Suppressor macrophage treated with lipopolysaccharide for 1 hour (primary cell): Measurements from ENCODE around the gene IDE.

Experiments used
- DNase-seq, 3 donors: peaks; one replicate each; pipeline ENCODE4 v3.0.0-alpha.2; 2020 to 2022

Gene IDE

DNA sequence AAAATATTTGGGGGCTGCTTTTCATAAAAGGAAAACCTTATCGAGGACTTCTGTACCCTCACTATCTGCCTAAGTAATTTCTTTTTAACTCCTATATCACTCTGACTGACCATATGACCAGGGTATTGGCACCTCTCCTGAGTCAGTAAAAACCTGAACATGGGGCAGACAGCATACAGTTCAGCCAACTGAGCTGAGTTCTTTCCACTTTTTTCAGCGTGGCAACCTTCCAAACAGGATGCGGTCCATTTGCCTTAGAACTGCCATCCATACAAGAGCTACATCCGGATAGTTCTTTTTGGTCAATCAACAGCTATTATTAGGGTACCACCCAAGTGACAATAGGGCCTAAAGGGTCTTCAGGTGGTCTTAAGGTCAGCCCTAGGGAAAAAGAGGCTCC, 160.4 kb downstream of the IDE start:
- DNase-seq, result no peak

DNA sequence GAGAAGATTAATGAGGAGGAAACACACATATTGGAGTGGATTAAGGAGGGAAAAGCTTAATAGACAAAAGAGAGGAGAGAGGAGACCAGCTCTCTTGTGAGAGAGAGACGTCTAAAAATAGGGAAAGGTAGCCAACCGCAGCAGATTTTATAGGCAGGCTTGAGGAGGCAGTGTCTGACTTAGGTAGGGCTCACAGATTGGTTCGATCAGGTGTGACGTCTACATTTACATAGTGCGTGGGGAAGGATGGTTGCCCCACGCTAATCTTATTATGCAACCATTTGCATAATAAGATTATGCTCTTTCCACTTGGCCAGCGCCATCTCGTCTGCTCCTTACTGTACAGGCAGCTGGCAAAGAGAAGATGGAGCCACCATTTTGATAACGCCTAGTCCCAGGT, 160.9 kb downstream of the IDE start:
- DNase-seq, result no peak

DNA sequence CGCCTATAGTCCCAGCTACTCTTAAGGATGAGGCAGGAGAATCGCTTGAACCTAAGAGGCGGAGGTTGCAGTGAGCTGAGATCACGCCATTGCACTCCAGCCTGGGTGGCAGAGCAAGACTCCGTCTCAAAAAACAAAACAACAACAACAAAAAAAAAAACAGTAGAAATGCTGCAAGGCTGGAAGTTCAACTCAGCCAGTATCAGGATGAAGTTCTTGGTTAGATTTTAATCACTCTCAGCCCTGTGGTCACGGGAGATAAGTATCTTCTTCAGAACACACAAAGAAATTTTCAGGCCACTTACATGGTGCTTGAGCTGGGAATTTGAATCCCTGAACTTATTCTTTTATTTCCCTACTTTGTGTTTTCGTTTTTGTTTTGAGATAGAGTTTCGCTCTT, 162.5 kb downstream of the IDE start:
- DNase-seq, result no peak

DNA sequence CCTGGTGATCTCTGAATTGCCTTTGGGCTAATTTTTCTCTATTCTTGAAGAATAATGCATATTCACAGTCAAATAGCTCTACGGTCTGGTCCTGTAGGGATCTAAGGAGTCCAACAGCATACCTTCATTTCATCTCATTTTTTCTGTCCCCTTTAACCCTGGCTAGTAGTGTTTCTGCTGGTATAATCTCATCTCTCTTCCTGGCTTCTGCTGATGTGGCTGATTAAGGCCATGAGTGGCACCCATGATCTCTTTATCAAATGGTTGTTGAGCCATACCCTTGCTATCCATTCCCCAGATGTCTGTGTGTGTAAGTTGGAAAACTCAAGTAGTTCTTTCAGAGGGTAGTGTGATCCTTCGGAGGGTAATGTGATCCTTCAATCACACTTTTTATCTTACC, 163.4 kb downstream of the IDE start:
- DNase-seq, result no peak

DNA sequence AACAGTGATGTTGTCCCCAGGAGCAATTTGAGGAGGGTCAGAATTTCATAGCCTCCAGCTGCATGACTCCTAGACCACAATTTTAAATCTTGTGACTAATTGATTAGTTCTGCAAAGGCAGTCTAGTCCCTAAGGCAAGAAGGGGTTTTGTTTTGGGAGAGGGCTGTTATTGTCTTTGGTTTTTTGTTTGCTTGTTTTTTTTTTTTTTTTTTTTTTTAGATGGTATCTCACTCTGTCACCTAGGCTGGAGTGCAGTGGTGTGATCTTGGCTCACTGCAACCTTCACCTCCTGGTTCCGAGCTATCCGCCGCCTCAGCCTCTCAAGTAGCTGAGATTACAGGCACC, 165.9 kb downstream of the IDE start:
- no peak for DNase-seq

DNA sequence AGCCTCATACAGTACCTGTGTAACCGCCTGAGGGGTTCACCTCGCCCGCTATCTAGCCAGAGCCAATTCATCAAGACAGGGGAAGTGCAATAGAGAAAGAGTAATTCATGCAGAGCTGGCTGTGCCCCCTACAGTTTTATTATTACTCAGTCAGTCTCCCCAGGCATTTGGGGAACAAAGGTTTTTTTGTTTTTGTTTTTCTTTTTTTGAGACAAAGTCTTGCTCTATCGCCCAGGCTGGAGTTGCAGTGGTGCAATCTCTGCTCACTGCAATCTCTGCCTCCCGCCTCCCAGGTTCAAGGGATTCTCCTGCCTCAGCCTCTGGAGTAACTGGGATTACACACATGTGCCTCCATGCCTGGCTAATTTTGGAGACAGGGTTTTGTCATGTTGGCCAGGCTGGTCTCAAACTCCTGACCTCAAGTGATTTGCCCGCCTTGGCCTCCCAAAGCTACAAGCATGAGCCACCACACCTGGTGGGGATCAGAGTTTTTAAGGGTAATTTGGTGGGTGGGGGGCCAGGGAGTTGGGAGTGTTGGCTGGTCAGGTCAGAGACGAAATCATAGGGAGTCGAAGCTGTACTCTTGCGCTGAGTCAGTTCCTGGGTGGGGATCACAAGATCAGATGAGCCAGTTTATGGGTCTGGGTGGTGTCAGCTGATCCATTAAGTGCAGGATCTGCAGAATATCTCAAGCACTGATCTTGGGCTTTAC, 166.4 kb downstream of the IDE start:
- peak; percentile 67 to 79 (median 77) for DNase-seq

DNA sequence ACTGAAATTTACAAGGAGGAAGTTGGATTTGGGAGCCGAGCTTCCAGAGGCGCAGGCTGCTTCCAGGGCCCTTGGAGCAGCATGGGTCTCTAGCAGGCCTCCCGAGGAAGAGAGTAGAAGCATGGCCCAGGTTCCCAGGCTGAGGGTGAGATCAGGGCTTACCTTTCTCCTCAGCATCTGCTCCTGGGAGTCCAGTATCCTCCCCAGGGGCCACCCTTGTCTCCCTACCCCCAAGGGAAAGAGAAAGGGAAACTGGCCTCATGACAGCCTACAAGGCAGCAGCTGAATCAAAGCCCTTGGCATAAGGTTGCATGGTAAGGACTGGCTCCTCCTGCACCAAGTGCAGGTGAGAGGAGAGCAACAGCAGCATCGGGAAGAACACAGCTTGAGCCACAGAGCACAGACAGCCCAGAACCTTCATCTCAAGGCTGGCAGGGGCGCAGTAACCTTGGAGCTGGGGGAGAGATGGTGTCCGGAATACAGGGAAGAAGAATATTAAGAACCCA, 168.4 kb downstream of the IDE start:
- peak in 1 of 3 donors; percentile 26 for DNase-seq

DNA sequence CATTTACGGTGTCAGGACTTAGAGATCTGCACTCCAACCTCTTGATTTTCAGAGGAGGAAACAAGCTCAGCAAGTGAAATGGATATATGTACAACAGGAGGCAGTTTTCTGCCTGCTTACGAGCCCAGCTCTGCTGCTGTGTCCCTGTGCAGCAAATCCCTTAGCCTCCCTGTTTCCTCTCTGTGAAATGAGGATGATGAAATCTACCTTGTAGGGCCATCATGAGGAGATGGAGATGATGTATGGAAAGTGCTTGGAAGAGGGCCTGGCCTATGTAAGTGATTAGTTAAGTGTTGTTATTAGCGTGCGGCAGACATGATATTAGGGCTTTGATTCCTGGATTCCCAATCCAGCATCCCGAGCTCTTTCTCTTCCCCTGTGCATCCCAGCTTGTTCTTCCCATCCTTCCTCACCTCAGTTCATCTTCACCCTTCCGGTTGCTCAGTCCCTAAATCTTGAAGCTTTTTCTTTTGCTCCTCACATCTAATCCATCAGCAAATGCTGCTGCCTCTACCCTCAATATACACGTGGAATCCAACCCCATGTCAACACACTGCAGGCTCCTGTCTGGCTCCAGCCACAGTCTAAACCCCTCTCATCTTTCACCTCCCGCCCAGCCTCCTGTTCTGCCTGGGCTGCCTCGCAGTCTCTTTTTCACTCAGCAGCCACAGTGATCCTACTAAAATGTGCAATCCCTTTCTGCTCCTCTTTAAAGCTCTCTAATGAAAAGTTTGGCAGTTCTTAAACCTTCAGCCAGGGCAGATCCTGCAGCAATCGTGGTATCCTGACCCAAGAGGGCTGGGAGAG, 169.1 kb downstream of the IDE start:
- no peak for DNase-seq

DNA sequence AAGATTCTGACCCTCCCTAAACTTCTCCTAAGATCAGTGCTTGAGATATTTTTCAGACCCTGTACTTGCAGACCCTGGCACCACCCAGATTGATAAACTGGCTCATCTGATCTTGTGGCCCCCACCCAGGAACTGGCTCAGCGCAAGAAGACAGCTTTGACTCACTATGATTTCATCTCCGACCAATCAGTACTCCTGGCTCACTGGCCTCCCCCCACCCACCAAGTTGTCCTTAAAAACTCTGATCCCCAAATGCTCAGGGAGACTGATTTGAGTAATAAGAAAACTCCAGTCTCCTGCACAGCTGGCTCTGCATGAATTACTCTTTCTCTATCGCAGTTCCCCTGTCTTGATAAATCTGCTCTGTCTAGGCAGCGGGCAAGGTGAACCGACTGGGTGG, 171.7 kb downstream of the IDE start:
- peak in 1 of 3 donors; percentile 26 for DNase-seq
